Kidney epithelial cell (primary cell): ENCODE measurements around the gene TLE6. TPM values are rescaled to one million over a fixed set of nuclear protein-coding genes. Genes with fewer than 3 reads are reported as not detected.
"Not testable (repeated sequence)": the region's sequence is repeated elsewhere in the genome, so short reads cannot be mapped to it uniquely, and the experiment has no call there.

Source experiments
- DNase-seq: peaks from one replicate; pipeline ENCODE4 v3.0.0-alpha.2; 2010; ENCODE audit warnings: low read depth
- H3K27me3 ChIP-seq: 2 replicates; pipeline ENCODE4 v1.6.0; 2011; ENCODE audit warnings: low read length; ENCODE audit not compliant: control insufficient read depth, insufficient read depth
- H3K36me3 ChIP-seq: 2 replicates; pipeline ENCODE4 v1.5.1; 2011; ENCODE audit warnings: low read length; ENCODE audit not compliant: control insufficient read depth, insufficient read depth
- H3K4me3 ChIP-seq: 2 replicates; pipeline ENCODE4 v1.5.1; 2011; ENCODE audit warnings: low read depth, mild to moderate bottlenecking, control low read depth, low read length
- CTCF ChIP-seq: IDR thresholded peaks from 2 replicates; pipeline ENCODE4 v1.5.1; 2011; ENCODE audit warnings: mild to moderate bottlenecking, moderate library complexity, low read length, control low read depth, inconsistent platforms; ENCODE audit not compliant: insufficient read depth, poor library complexity, severe bottlenecking
- total RNA-seq: library from RNA; depleted of rRNA; stranded (reverse); fragments of >200 nt; gene quantifications from 2 replicates; pipeline ENCODE4 v1.2.3, GENCODE V29; 2015

The TLE6 gene
- total RNA-seq, 1 donor from 2014 or later: 0.50 TPM

- H3K4me3 ChIP-seq: no peak overlapping the region
- no peaks in the 10 kb centered on the region for H3K36me3 ChIP-seq
- H3K27me3 ChIP-seq: peaks cover 23% of the 10 kb centered on the region
- no peak for TF ChIP-seq CTCF
- no peak for DNase-seq
These were observed 12.0 kb downstream of the TLE6 start for GRCh38 chr19:2989236-2989946.

- peaks cover 16% of the 10 kb centered on the region for H3K27me3 ChIP-seq
- not testable (repeated sequence) for H3K4me3 ChIP-seq, DNase-seq, H3K36me3 ChIP-seq
These were observed 15.0 kb downstream of the TLE6 start for GRCh38 chr19:2992333-2992732.

GRCh38 chr19:2992958-2993357, 15.6 kb downstream of the TLE6 start:
- TF ChIP-seq CTCF: no peak
- Histone ChIP-seq H3K4me3 (no peak overlapping the region), H3K36me3 (no peaks in the 10 kb centered on the region), H3K27me3 (peaks cover 10% of the 10 kb centered on the region)
- no peak for DNase-seq

- Histone ChIP-seq H3K36me3 (no peaks in the 10 kb centered on the region), H3K4me3 (no peak overlapping the region), H3K27me3 (peaks cover 7% of the 10 kb centered on the region)
- no peak for DNase-seq
- no peak for TF ChIP-seq CTCF
These were observed 16.2 kb downstream of the TLE6 start for GRCh38 chr19:2993579-2993978.

GRCh38 chr19:2994588-2995131, 17.3 kb downstream of the TLE6 start:
- Histone ChIP-seq H3K27me3 (peaks cover 3% of the 10 kb centered on the region), H3K36me3 (no peaks in the 10 kb centered on the region), H3K4me3 (no peak overlapping the region)
- TF ChIP-seq CTCF: no peak
- no peak for DNase-seq

GRCh38 chr19:2997720-2998119, 20.4 kb downstream of the TLE6 start:
- H3K36me3 ChIP-seq: no peaks in the 10 kb centered on the region
- H3K4me3 ChIP-seq: no peak overlapping the region
- no peak for DNase-seq
- no peak for TF ChIP-seq CTCF
- peaks cover 3% of the 10 kb centered on the region for H3K27me3 ChIP-seq
